ENCODE results near the gene DSC1. TPM values are rescaled to one million over a fixed set of nuclear protein-coding genes. Genes with fewer than 3 reads are reported as not detected.
A peak's percentile ranks its signal among the peaks of the same experiment; 100 is the strongest.

Gene DSC1
- total and polyA plus RNA-seq, 2 donors, result 0.33 to 0.80 TPM

DNA sequence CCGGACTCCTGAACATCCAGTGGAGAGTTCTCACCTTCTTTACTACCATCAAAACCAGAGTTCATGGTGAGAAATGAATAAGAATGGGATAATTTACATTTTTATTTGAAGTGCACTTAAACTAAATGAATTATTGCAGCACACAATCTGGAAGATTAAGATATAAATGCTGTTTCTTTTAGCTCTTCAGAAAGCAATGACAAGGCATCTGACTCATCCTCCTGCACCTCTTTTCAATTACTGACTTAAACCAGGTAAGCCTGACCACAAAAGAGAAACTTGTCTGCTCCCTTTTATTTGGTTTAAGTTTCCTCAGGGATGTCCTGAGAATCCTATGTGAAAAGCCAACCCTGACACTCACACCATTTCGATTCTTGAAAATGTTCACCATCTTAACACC, 59.7 kb downstream of the DSC1 start:
- Histone ChIP-seq H3K27me3 (ENCODE audit: control insufficient read depth in 2 of 2, insufficient read depth in 1 of 2, low read length in 1 of 2) (peaks cover 22 to 44% of the 10 kb centered on the region in 2 donors), H3K4me3 (ENCODE audit: low read length in 2 of 2) (no peak overlapping the region), H3K27ac (ENCODE audit: low read depth in 1 of 2, low read length in 1 of 2) (no peak overlapping the region), H3K4me1 (ENCODE audit: control insufficient read depth in 2 of 2, insufficient read depth in 2 of 2, low read length in 2 of 2) (no peaks in the 10 kb centered on the region), H3K9me3 (ENCODE audit: control insufficient read depth in 2 of 2, insufficient read depth in 1 of 2, low read length in 1 of 2) (no peaks in the 10 kb centered on the region), H3K36me3 (ENCODE audit: control insufficient read depth in 2 of 2, insufficient read depth in 2 of 2, low read length in 1 of 2) (no peaks in the 10 kb centered on the region)
- 91% methylated on average over 2 of the region's 2 CpGs for WGBS
- no peak for DNase-seq (ENCODE audit: low read depth in 6 of 9, low spot score in 9 of 9)

DNA sequence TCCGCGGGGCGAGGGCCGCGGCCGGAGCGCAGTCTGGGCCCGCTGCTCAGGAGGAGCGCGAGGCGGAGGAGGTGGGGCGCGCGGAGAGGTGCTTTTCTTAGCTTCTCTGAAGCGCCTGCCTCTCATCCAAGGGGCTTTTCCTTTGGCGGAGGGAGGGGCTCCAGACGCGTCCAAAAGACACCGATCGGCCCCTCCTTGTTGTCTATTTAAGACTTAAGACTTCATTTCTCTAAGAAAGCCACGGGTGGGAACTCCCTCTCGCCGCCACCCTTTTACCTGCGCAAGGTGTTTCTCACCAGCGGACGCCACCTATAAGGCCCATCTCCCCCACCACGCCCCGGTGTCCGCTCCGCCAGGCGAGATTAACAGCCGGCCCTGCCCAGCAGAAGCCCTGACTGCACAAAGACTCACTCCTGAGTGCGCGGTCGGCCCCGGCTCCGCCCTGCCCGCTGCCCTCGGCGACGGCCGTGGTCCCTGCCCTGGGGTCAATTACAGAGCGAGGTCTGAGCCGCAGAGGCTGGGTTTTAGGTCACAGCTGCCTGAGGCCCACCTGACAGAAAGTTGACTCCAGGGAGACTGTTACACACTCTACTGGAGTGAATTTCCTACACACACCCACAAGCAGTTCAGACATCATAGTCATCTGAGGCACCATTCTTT, 60.5 kb downstream of the DSC1 start, which contains the start of gene DSC2:
TSS of gene DSC2 (minus strand) at position 397 of the 660 bp plus-strand sequence. CDS start 450 bp downstream, outside the sequence.
- peak in 1 of 9 donors; percentile 9 for DNase-seq (ENCODE audit: low read depth in 6 of 9, low spot score in 9 of 9)
- H3K27ac ChIP-seq (ENCODE audit: low read depth in 1 of 2, low read length in 1 of 2), result peak within 1 kb of the TSS; percentile 68 to 80
- no peaks in the 10 kb centered on the region for H3K4me1 ChIP-seq (ENCODE audit: control insufficient read depth in 2 of 2, insufficient read depth in 2 of 2, low read length in 2 of 2)
- no peaks in the 10 kb centered on the region for H3K36me3 ChIP-seq (ENCODE audit: control insufficient read depth in 2 of 2, insufficient read depth in 2 of 2, low read length in 1 of 2)
- H3K9me3 ChIP-seq (ENCODE audit: control insufficient read depth in 2 of 2, insufficient read depth in 1 of 2, low read length in 1 of 2), result no peaks in the 10 kb centered on the region
- WGBS, result 10% methylated on average over 44 of the region's 44 CpGs
- H3K27me3 ChIP-seq (ENCODE audit: control insufficient read depth in 2 of 2, insufficient read depth in 1 of 2, low read length in 1 of 2), result peaks cover 22 to 44% of the 10 kb centered on the region in 2 donors
- H3K4me3 ChIP-seq (ENCODE audit: low read length in 2 of 2), result peak within 1 kb of the TSS; percentile 32 to 38

DNA sequence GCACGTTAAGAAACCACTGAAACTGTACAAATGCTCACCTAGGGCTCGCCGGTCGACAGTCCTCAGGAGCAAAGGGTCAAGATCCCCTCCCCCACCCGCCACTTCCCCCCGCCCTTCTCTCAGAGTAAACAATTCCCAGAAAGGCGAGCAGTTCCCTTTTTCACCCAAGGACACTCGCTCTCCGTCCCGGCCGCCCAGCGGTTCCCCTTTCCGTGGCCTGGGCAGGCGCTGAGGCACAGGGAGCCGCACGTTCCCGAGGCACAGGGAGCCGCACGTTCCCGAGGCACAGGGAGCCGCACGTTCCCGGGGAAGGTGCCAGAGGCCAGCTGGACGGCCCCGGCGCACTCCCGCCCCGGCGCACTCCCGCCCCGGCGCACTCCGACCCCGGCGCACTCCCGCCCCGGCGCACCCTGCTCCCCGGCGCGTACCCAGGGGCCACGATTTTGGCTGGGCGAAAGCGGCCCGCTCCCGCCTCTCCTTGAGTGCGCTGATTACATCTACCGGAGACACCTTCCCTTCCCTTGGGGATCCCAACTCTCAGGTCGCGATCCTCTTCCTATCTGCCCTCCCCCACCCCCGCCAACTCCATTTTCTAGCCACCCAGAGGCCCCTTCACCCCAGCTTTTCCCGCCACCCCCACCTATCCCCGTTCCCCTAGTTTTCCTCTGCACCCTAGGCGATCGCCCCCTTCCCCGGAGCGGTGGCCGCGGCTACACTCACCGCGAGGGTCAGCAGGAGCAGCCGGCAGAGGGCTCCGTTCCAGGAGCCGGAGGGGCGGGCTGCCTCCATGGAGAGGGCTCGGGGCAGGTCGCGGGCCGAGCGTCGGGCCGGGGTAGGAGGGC, 61.3 kb downstream of the DSC1 start:
- Histone ChIP-seq H3K27ac (ENCODE audit: low read depth in 1 of 2, low read length in 1 of 2) (peak overlapping the region; percentile 66 to 80), H3K36me3 (ENCODE audit: control insufficient read depth in 2 of 2, insufficient read depth in 2 of 2, low read length in 1 of 2) (no peaks in the 10 kb centered on the region), H3K4me1 (ENCODE audit: control insufficient read depth in 2 of 2, insufficient read depth in 2 of 2, low read length in 2 of 2) (no peaks in the 10 kb centered on the region), H3K4me3 (ENCODE audit: low read length in 2 of 2) (peak overlapping the region; percentile 26 to 38), H3K27me3 (ENCODE audit: control insufficient read depth in 2 of 2, insufficient read depth in 1 of 2, low read length in 1 of 2) (peaks cover 22 to 44% of the 10 kb centered on the region in 2 donors), H3K9me3 (ENCODE audit: control insufficient read depth in 2 of 2, insufficient read depth in 1 of 2, low read length in 1 of 2) (no peaks in the 10 kb centered on the region)
- peak in 1 of 9 donors; percentile 8 for DNase-seq (ENCODE audit: low read depth in 6 of 9, low spot score in 9 of 9)
- WGBS, result 2% methylated on average over 72 of the region's 72 CpGs

- no peaks in the 10 kb centered on the region for H3K4me1 ChIP-seq (ENCODE audit: control insufficient read depth in 2 of 2, insufficient read depth in 2 of 2, low read length in 2 of 2)
- H3K36me3 ChIP-seq (ENCODE audit: control insufficient read depth in 2 of 2, insufficient read depth in 2 of 2, low read length in 1 of 2), result no peaks in the 10 kb centered on the region
- H3K27ac ChIP-seq (ENCODE audit: low read depth in 1 of 2, low read length in 1 of 2), result peak overlapping the region; percentile 57 to 80
- H3K4me3 ChIP-seq (ENCODE audit: low read length in 2 of 2), result peak overlapping the region; percentile 26 to 37
- WGBS, result 17% methylated on average over 23 of the region's 23 CpGs
- no peak for DNase-seq (ENCODE audit: low read depth in 6 of 9, low spot score in 9 of 9)
- no peaks in the 10 kb centered on the region for H3K9me3 ChIP-seq (ENCODE audit: control insufficient read depth in 2 of 2, insufficient read depth in 1 of 2, low read length in 1 of 2)
- H3K27me3 ChIP-seq (ENCODE audit: control insufficient read depth in 2 of 2, insufficient read depth in 1 of 2, low read length in 1 of 2), result peaks cover 22 to 44% of the 10 kb centered on the region in 2 donors
Observed at GRCh38 chr18:31100436-31101182, 62.0 kb downstream of the DSC1 start.

- Histone ChIP-seq H3K4me1 (ENCODE audit: control insufficient read depth in 2 of 2, insufficient read depth in 2 of 2, low read length in 2 of 2) (no peaks in the 10 kb centered on the region), H3K36me3 (ENCODE audit: control insufficient read depth in 2 of 2, insufficient read depth in 2 of 2, low read length in 1 of 2) (no peaks in the 10 kb centered on the region), H3K4me3 (ENCODE audit: low read length in 2 of 2) (no peak overlapping the region), H3K27ac (ENCODE audit: low read depth in 1 of 2, low read length in 1 of 2) (no peak overlapping the region), H3K9me3 (ENCODE audit: control insufficient read depth in 2 of 2, insufficient read depth in 1 of 2, low read length in 1 of 2) (no peaks in the 10 kb centered on the region), H3K27me3 (ENCODE audit: control insufficient read depth in 2 of 2, insufficient read depth in 1 of 2, low read length in 1 of 2) (peaks cover 22 to 42% of the 10 kb centered on the region in 2 donors)
- no peak for DNase-seq (ENCODE audit: low read depth in 6 of 9, low spot score in 9 of 9)
- WGBS, result 94% methylated on average over 10 of the region's 10 CpGs
Observed at GRCh38 chr18:31099450-31100230, 63.0 kb downstream of the DSC1 start.

GRCh38 chr18:31098878-31099277, 63.8 kb downstream of the DSC1 start:
- Histone ChIP-seq H3K27me3 (ENCODE audit: control insufficient read depth in 2 of 2, insufficient read depth in 1 of 2, low read length in 1 of 2) (peaks cover 22 to 39% of the 10 kb centered on the region in 2 donors), H3K9me3 (ENCODE audit: control insufficient read depth in 2 of 2, insufficient read depth in 1 of 2, low read length in 1 of 2) (no peaks in the 10 kb centered on the region), H3K27ac (ENCODE audit: low read depth in 1 of 2, low read length in 1 of 2) (no peak overlapping the region), H3K4me1 (ENCODE audit: control insufficient read depth in 2 of 2, insufficient read depth in 2 of 2, low read length in 2 of 2) (no peaks in the 10 kb centered on the region), H3K36me3 (ENCODE audit: control insufficient read depth in 2 of 2, insufficient read depth in 2 of 2, low read length in 1 of 2) (no peaks in the 10 kb centered on the region), H3K4me3 (ENCODE audit: low read length in 2 of 2) (no peak overlapping the region)
- DNase-seq (ENCODE audit: low read depth in 6 of 9, low spot score in 9 of 9), result no peak

DNA sequence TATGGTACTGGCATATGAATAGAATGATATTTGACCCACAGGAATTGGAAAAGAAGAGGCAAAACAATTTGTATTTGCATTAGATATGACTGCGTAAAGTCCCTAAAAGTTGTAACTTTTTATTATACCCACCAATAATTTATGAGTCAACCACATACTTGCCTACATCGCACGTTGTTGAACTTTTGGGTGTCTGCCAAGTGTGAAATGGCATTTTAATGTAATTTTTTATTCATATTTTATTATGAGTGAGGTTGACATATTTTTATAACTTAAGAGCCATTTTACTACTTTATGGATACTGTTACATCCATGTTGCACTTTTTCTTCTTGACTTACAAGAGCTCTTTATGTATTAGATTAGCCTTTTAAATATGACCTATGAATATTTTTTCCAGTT, 65.0 kb downstream of the DSC1 start:
- H3K4me3 ChIP-seq (ENCODE audit: low read length in 2 of 2), result no peak overlapping the region
- 53% methylated on average over 3 of the region's 3 CpGs for WGBS
- H3K27me3 ChIP-seq (ENCODE audit: control insufficient read depth in 2 of 2, insufficient read depth in 1 of 2, low read length in 1 of 2), result peaks cover 20 to 31% of the 10 kb centered on the region in 2 donors
- DNase-seq (ENCODE audit: low read depth in 6 of 9, low spot score in 9 of 9), result no peak
- no peak overlapping the region for H3K27ac ChIP-seq (ENCODE audit: low read depth in 1 of 2, low read length in 1 of 2)
- H3K9me3 ChIP-seq (ENCODE audit: control insufficient read depth in 2 of 2, insufficient read depth in 1 of 2, low read length in 1 of 2), result no peaks in the 10 kb centered on the region
- no peaks in the 10 kb centered on the region for H3K4me1 ChIP-seq (ENCODE audit: control insufficient read depth in 2 of 2, insufficient read depth in 2 of 2, low read length in 2 of 2)
- no peaks in the 10 kb centered on the region for H3K36me3 ChIP-seq (ENCODE audit: control insufficient read depth in 2 of 2, insufficient read depth in 2 of 2, low read length in 1 of 2)

- Histone ChIP-seq H3K4me3 (ENCODE audit: low read length in 2 of 2) (no peak overlapping the region), H3K9me3 (ENCODE audit: control insufficient read depth in 2 of 2, insufficient read depth in 1 of 2, low read length in 1 of 2) (no peaks in the 10 kb centered on the region), H3K4me1 (ENCODE audit: control insufficient read depth in 2 of 2, insufficient read depth in 2 of 2, low read length in 2 of 2) (no peaks in the 10 kb centered on the region), H3K27me3 (ENCODE audit: control insufficient read depth in 2 of 2, insufficient read depth in 1 of 2, low read length in 1 of 2) (no peaks in the 10 kb centered on the region), H3K36me3 (ENCODE audit: control insufficient read depth in 2 of 2, insufficient read depth in 2 of 2, low read length in 1 of 2) (no peaks in the 10 kb centered on the region), H3K27ac (ENCODE audit: low read depth in 1 of 2, low read length in 1 of 2) (no peak overlapping the region)
- DNase-seq (ENCODE audit: low read depth in 6 of 9, low spot score in 9 of 9), result no peak
- 95% methylated on average over 2 of the region's 2 CpGs for WGBS
Observed at GRCh38 chr18:31093880-31094279, 68.8 kb downstream of the DSC1 start.

Data from thymus (tissue), 11 donors.